Bronchial epithelial cell (primary cell): ENCODE results near the gene ERBB4. TPM values are rescaled to one million over a fixed set of nuclear protein-coding genes. Genes with fewer than 3 reads are reported as not detected.

Experiments used
- DNase-seq: peaks from one replicate; pipeline ENCODE4 v3.0.0-alpha.2; 2010; ENCODE audit warnings: low read depth
- FAIRE-seq: peaks from 2 replicates; lab custom pipeline; 2011; peaks lifted over from hg19 to GRCh38; lab: Jason Lieb, UNC
- H3K27me3 ChIP-seq: 2 replicates; pipeline ENCODE4 v1.5.1; 2011; ENCODE audit warnings: low read length; ENCODE audit not compliant: control insufficient read depth, insufficient read depth
- H3K36me3 ChIP-seq: 2 replicates; pipeline ENCODE4 v1.5.1; 2011; ENCODE audit warnings: low read length; ENCODE audit not compliant: control insufficient read depth, insufficient read depth
- H3K4me3 ChIP-seq: 2 replicates; pipeline ENCODE4 v1.5.1; 2011; ENCODE audit warnings: mild to moderate bottlenecking, low read depth, low read length, control low read depth
- total RNA-seq: library from RNA; depleted of rRNA; stranded (reverse); fragments of >200 nt; gene quantifications from 2 replicates; pipeline ENCODE4 v1.2.1, GENCODE V29; 2014
- TF ChIP-seq, protein P1 (sequence below): IDR thresholded peaks from 2 replicates; pipeline ENCODE4 v1.5.1; 2011; ENCODE audit warnings: mild to moderate bottlenecking, moderate library complexity, low read length, control low read depth, inconsistent platforms; ENCODE audit not compliant: insufficient read depth, severe bottlenecking

Gene ERBB4
- total RNA-seq, 1 donor from 2014 or later, result under 0.01 TPM

DNA sequence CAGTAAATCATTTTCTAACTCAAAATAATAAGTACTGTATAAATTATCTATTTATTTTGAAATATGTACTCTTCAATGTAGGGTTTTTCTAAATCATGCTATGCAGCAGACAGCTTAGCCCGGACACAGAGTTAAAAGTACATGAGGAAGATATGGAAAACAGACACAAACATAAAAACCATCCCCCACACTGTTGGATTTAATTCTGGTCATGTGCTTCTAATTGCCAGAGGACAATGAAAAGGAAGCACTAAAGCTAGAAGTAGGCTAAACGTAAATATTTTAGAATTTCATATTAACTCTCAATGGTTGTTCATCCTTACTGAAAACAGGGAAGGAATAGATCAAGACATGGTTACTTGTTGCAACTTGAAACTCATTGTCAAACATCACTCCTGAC lies 420.7 kb downstream of the ERBB4 start:
- FAIRE-seq, result no peak
- Histone ChIP-seq H3K27me3 (no peaks in the 10 kb centered on the region), H3K36me3 (no peaks in the 10 kb centered on the region), H3K4me3 (no peak overlapping the region)
- TF ChIP-seq, protein P1, sequence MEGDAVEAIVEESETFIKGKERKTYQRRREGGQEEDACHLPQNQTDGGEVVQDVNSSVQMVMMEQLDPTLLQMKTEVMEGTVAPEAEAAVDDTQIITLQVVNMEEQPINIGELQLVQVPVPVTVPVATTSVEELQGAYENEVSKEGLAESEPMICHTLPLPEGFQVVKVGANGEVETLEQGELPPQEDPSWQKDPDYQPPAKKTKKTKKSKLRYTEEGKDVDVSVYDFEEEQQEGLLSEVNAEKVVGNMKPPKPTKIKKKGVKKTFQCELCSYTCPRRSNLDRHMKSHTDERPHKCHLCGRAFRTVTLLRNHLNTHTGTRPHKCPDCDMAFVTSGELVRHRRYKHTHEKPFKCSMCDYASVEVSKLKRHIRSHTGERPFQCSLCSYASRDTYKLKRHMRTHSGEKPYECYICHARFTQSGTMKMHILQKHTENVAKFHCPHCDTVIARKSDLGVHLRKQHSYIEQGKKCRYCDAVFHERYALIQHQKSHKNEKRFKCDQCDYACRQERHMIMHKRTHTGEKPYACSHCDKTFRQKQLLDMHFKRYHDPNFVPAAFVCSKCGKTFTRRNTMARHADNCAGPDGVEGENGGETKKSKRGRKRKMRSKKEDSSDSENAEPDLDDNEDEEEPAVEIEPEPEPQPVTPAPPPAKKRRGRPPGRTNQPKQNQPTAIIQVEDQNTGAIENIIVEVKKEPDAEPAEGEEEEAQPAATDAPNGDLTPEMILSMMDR, result no peak
- DNase-seq, result no peak

DNA sequence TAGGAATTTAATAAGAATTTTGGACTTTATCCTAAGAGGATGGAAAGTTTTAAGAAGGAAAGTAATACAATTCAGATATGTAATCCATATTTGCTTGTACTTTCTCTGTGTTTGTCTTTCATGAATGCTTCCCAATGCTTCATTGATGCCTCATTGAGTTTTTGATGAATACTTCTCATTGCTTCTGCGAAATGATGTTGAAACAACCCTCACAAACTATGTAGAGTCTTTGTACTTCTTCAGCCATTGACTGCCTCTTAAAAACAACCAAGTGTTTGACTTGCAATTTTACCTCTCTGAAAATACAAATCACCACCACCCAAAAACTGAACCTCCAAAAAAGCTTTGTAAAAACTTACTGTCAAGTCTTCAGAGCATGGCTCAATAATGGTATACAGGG lies 424.1 kb downstream of the ERBB4 start:
- TF ChIP-seq, protein P1, result no peak
- DNase-seq, result no peak
- H3K4me3 ChIP-seq, result no peak overlapping the region
- H3K36me3 ChIP-seq, result no peaks in the 10 kb centered on the region
- no peak for FAIRE-seq
- no peaks in the 10 kb centered on the region for H3K27me3 ChIP-seq

DNA sequence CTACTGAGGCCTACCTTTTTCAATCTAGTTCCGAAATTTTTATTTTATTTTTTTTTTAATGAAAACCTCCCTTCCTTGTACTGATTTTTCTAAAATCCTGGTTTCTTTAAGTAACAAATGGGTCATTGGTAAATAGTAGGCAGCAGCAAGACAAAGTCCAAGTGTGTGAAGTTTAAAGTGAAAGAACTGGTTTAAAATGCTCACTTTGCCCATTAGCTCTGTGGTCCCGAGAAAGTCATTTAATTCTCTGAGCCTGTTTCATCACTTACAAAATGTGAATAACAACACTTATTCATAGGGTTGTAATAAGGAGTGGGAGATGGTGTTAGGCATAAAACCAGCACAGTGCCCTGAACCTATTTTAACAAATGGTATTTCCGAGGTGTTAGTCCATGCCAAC lies 426.2 kb downstream of the ERBB4 start:
- FAIRE-seq, result no peak

DNA sequence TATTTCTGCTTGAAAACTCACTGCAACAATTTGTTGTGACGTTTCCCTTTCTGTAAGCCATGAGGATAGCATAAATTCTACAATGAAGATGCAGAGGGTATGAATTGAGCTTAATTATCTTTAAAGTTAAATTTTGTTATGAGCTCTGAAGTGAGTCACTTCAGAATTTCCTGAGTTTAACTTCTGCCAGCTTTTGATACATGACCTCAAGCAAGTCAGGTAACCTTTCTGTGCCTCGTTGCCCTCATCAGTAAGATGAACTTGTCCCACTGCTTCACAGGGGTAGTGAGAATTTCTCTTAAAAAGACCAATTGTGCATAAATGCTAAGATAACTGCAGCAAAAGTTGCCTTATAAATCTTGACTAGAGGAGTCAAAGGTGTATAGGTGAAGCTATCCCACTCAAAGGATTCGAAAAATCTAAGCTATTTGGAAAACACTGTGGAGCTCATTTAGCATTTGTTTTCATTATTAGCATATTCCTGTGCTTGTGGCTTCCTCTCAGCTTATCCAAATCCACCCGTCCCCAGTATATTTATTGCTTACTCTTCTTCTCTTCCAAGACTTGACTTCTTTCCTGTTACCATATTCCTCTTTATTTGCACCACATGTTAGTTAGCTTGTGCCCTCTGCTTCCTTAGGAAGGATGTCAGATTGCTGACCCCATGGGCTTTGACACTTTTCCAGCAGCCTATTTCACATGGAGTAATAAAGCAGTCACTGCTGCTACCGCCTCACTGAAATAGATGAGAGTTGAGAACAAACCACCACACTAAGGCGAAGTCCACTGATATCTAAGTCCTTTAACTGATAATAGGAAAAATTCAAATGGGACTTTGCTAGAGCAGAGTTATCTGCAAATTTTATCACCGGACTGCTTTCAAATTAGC lies 428.6 kb downstream of the ERBB4 start:
- Histone ChIP-seq H3K27me3 (no peaks in the 10 kb centered on the region), H3K36me3 (no peaks in the 10 kb centered on the region), H3K4me3 (no peak overlapping the region)
- FAIRE-seq (no peak), DNase-seq (no peak)
- TF ChIP-seq, protein P1, result no peak

More for the DNA sequence above, 426.2 kb downstream of the ERBB4 start:
- TF ChIP-seq, protein P1, result no peak
- no peak overlapping the region for H3K4me3 ChIP-seq
- H3K36me3 ChIP-seq, result no peaks in the 10 kb centered on the region
- no peak for DNase-seq
- no peaks in the 10 kb centered on the region for H3K27me3 ChIP-seq

DNA sequence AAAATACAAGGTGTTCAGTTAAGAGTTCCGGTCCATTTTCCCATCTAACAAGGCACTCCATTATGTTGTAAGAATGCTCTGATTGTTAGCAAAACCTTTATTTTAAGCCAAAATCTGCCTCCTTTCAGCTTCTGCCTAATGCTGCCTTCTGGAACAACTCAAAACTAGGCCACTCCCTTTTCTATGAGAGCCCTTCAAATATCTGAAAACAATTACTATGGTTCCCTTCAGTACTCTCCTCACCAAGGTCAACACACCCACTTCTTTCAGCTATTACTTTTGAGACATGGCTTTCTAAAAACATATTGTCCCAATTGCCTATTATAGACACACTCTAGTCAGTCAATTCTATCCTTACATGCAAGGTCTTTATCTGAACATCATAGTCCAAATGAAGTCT lies 429.4 kb downstream of the ERBB4 start:
- H3K4me3 ChIP-seq, result no peak overlapping the region
- no peaks in the 10 kb centered on the region for H3K27me3 ChIP-seq
- TF ChIP-seq, protein P1, result no peak
- DNase-seq (no peak), FAIRE-seq (no peak)
- H3K36me3 ChIP-seq, result no peaks in the 10 kb centered on the region

DNA sequence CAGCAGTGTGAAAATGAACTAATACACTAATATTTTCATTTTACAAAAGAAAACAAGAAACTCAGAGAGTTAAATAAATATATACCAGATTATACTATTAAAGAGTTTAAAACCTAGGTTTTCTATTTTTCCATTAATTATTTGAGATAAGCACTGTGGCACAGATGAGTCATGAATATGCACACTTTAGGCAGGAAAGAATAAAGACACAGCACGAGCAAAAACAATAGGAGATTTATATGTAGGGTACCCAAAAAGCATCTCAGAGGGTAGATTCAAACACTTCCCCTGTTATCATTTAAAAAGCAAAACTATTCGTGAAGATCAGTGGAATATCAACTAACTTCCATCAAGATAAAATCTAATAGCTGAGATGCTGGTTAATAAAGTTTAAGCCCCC lies 430.6 kb downstream of the ERBB4 start:
- DNase-seq (no peak), FAIRE-seq (no peak)
- TF ChIP-seq, protein P1, result no peak
- Histone ChIP-seq H3K36me3 (no peaks in the 10 kb centered on the region), H3K27me3 (no peaks in the 10 kb centered on the region), H3K4me3 (no peak overlapping the region)
